Transverse colon (tissue), 3 donors: ENCODE results near the gene GCNA.

ENCODE experiments used
- EP300 ChIP-seq: sonication (generic); formaldehyde crosslinking; IDR thresholded peaks from one replicate; pipeline ENCODE4 v1.6.1; 2017; ENCODE audit warnings: antibody characterized with exemption, low read depth
- POLR2AphosphoS5 ChIP-seq, 3 donors: sonication (generic); formaldehyde crosslinking; IDR thresholded peaks; one replicate each; pipeline ENCODE4 v1.6.1; 2016; ENCODE audit warnings: antibody characterized with exemption in 3 of 3

DNA sequence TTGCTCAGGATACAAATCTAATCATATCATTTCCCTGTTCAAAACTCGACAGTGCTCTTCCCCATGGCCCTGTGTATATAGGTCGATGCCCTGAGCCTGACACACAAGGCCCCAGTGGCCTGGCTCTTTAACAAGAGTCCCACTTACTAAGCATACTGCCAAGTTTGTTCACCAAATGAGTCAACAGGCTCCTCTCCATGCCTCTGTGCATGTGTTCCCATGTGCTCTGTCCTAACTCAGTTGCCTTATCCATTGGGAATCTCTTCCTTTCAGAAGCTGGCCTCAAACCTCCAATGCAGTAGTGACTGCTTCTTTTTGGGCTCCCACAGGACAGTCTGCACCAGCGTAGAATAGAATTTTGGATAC lies 59.0 kb downstream of the GCNA start:
- TF ChIP-seq EP300: no peak
- no peak for TF ChIP-seq POLR2AphosphoS5 (IDR thresholded peaks at IDR 0.05)
